ENCODE results near the gene ENSA. TPM values are rescaled to one million over a fixed set of nuclear protein-coding genes. Genes with fewer than 3 reads are reported as not detected.
A peak's percentile ranks its signal among the peaks of the same experiment; 100 is the strongest.

Gene ENSA
- total RNA-seq, 1 donor: 66.6 TPM

GRCh38 chr1:150572918-150573647, 56.3 kb downstream of the ENSA start:
- no peak for DNase-seq (ENCODE audit: insufficient read length, low spot score, missing footprints)
- no peak for TF ChIP-seq CTCF (IDR thresholded peaks at IDR 0.05; ENCODE audit: extremely low read depth, low read depth, low read length)
- Histone ChIP-seq H3K79me2 (ENCODE audit: insufficient read depth, low read length) (peaks cover 65% of the 10 kb centered on the region), H2AFZ (ENCODE audit: low read length) (no peak overlapping the region), H4K20me1 (ENCODE audit: insufficient read depth, low read length) (peaks cover 53% of the 10 kb centered on the region), H3K27me3 (ENCODE audit: insufficient read depth, low read length) (no peaks in the 10 kb centered on the region), H3K9me3 (ENCODE audit: low read depth, low read length) (no peaks in the 10 kb centered on the region), H3K27ac (ENCODE audit: low read depth, low read length) (peak overlapping the region; percentile 6), H3K4me2 (ENCODE audit: insufficient read depth, low read length) (peak overlapping the region; percentile 14), H3K36me3 (ENCODE audit: insufficient read depth, low read length) (peaks cover 64% of the 10 kb centered on the region), H3K4me3 (ENCODE audit: insufficient read depth, low read length) (no peak overlapping the region), H3K4me1 (ENCODE audit: insufficient read depth, low read length) (peaks cover 63% of the 10 kb centered on the region)

Small RNAs within 50 kb of the gene (small RNA-seq; reads per million reads assigned to genes)
- gene RF00015 (not detected), gene RF00561 (not detected)

Other genes starting within 250 kb of the ENSA start
- 10.1 and 14.7 TPM in 2 replicates for gene TARS2, start 142.2 kb downstream of the ENSA start, total RNA-seq
- gene ECM1, start 121.5 kb downstream of the ENSA start, total RNA-seq: 20.9 and 30.0 TPM in 2 replicates
- 0.36 TPM in 1 of 2 replicates, not detected in the other for gene FALEC, start 113.9 kb downstream of the ENSA start, total RNA-seq
- gene ADAMTSL4, start 80.2 kb downstream of the ENSA start, total RNA-seq: 3.2 and 5.4 TPM in 2 replicates
- 168 and 176 TPM in 2 replicates for gene MCL1, start 50.0 kb downstream of the ENSA start, total RNA-seq
- gene GOLPH3L, start 67.5 kb upstream of the ENSA start, total RNA-seq: 17.0 and 18.0 TPM in 2 replicates
- gene HORMAD1, start 91.3 kb upstream of the ENSA start, total RNA-seq: 0.36 and 0.59 TPM in 2 replicates
- 10.9 and 16.3 TPM in 2 replicates for gene CTSS, start 136.2 kb upstream of the ENSA start, total RNA-seq
- gene CTSK, start 178.6 kb upstream of the ENSA start, total RNA-seq: 617 and 761 TPM in 2 replicates
- 61.9 and 63.3 TPM in 2 replicates for gene ARNT, start 247.0 kb upstream of the ENSA start, total RNA-seq